Endothelial cell of umbilical vein (primary cell): ENCODE measurements around the gene RELN.

ENCODE experiments used
- CTCF ChIP-seq, 2 donors: IDR thresholded peaks; 1 replicate in 1 of 2; 2 replicates in 1 of 2; pipeline ENCODE4 v1.5.1; 2011; ENCODE audit warnings: low read length in 2 of 2, mild to moderate bottlenecking in 2 of 2, moderate library complexity in 2 of 2, control low read depth in 1 of 2, inconsistent platforms in 1 of 2, low read depth in 1 of 2; ENCODE audit not compliant: insufficient read depth in 1 of 2; ENCODE audit errors: extremely low read depth in 1 of 2
- EZH2 ChIP-seq: IDR thresholded peaks from 2 replicates; pipeline ENCODE4 v1.6.1; 2012; ENCODE audit warnings: borderline replicate concordance, low read depth, mild to moderate bottlenecking, moderate library complexity, low read length, inconsistent platforms; ENCODE audit not compliant: severe bottlenecking
- FOS ChIP-seq: IDR thresholded peaks from 2 replicates; pipeline ENCODE4 v1.6.1; 2011; ENCODE audit warnings: mild to moderate bottlenecking, low read length, moderate library complexity, borderline replicate concordance; ENCODE audit not compliant: insufficient read depth
- GATA2 ChIP-seq: IDR thresholded peaks from 2 replicates; pipeline ENCODE4 v1.7.0; 2011; ENCODE audit warnings: low read depth, mild to moderate bottlenecking, moderate library complexity, mixed read lengths, low read length; ENCODE audit not compliant: insufficient read length, insufficient read depth
- JUN ChIP-seq: IDR thresholded peaks from 2 replicates; pipeline ENCODE4 v1.6.1; 2011; ENCODE audit warnings: borderline replicate concordance, low read depth; ENCODE audit not compliant: insufficient read length, insufficient read depth
- MAX ChIP-seq: IDR thresholded peaks from 2 replicates; pipeline ENCODE4 v1.6.1; 2011; ENCODE audit not compliant: insufficient read depth, insufficient read length
- MYC ChIP-seq: IDR thresholded peaks from one replicate; pipeline ENCODE4 v1.6.1; 2011; ENCODE audit warnings: mild to moderate bottlenecking, low read depth, low read length
- POLR2A ChIP-seq: IDR thresholded peaks from 2 replicates; pipeline ENCODE4 v1.6.1; 2012; ENCODE audit warnings: low read depth, mild to moderate bottlenecking, control low read depth, low read length
- POLR2AphosphoS5 ChIP-seq: IDR thresholded peaks from 2 replicates; pipeline ENCODE4 v1.6.1; 2012; ENCODE audit warnings: low read depth, mild to moderate bottlenecking, control low read depth, low read length, moderate library complexity; ENCODE audit not compliant: insufficient read depth

- no peak for TF ChIP-seq POLR2AphosphoS5
- TF ChIP-seq MYC, result no peak
- TF ChIP-seq JUN, result no peak
- no peak for TF ChIP-seq CTCF (IDR thresholded peaks at IDR 0.05; ENCODE audit: extremely low read depth in 1 of 2, insufficient read depth in 1 of 2, low read depth in 1 of 2, low read length in 2 of 2)
- no peak for TF ChIP-seq EZH2
- no peak for TF ChIP-seq MAX
- no peak for TF ChIP-seq POLR2A
- no peak for TF ChIP-seq GATA2
- no peak for TF ChIP-seq FOS
These were observed 226.6 kb downstream of the RELN start for GRCh38 chr7:103762877-103763276.
